Activated CD8-positive, alpha-beta T cell treated with anti-CD3 and anti-CD28 coated beads for 36 hours (primary cell): Measurements from ENCODE around the gene BTLA. TPM values are rescaled to one million over a fixed set of nuclear protein-coding genes. Genes with fewer than 3 reads are reported as not detected.
A peak's percentile ranks its signal among the peaks of the same experiment; 100 is the strongest.

Source experiments
- ATAC-seq: fragments of 200-7000 bp; cut with Tn5 transposase; one replicate; pipeline ENCODE4 v1.10.0; 2021; ENCODE audit warnings: mild to moderate bottlenecking, moderate library complexity
- CTCF ChIA-PET: fragments of 350-600 bp; sonication (Branson Sonifier 250); formaldehyde crosslinking; loops from one replicate; lab custom pipeline; 2021; ENCODE audit warnings: antibody characterized with exemption; lab: Charles Lee
- POLR2A ChIA-PET: fragments of 350-600 bp; sonication (Branson Sonifier 250); formaldehyde crosslinking; loops from one replicate; lab custom pipeline; 2021; ENCODE audit warnings: antibody characterized with exemption; lab: Charles Lee
- DNase-seq: peaks from one replicate; pipeline ENCODE4 v3.0.0-alpha.2; 2020
- H3K27ac Mint-ChIP-seq: one replicate; pipeline ENCODE4 v1.8.0; 2021; ENCODE audit warnings: mild to moderate bottlenecking, mixed read lengths
- H3K27me3 Mint-ChIP-seq: one replicate; pipeline ENCODE4 v1.8.0; 2021; ENCODE audit warnings: mixed read lengths
- H3K36me3 Mint-ChIP-seq: one replicate; pipeline ENCODE4 v1.8.0; 2021; ENCODE audit warnings: low read depth, mixed read lengths
- H3K4me1 Mint-ChIP-seq: one replicate; pipeline ENCODE4 v1.8.0; 2021; ENCODE audit warnings: low read depth, mixed read lengths
- H3K4me3 Mint-ChIP-seq: one replicate; pipeline ENCODE4 v1.8.0; 2021; ENCODE audit warnings: mild to moderate bottlenecking, moderate library complexity, mixed read lengths
- H3K9me3 Mint-ChIP-seq: one replicate; pipeline ENCODE4 v1.8.0; 2021; ENCODE audit warnings: mixed read lengths
- intact Hi-C: fragments of 100-400 bp; cut with micrococcal nuclease; formaldehyde crosslinking; loops from one replicate; pipeline ENCODE4 v1.10.0; 2022
- total RNA-seq, 2 experiments: library from RNA; stranded (reverse); gene quantifications; one replicate each; pipeline ENCODE4 v1.2.3, GENCODE V29; 2021
- TF ChIP-seq, protein P1 (sequence below): fragments of 200-600 bp; IDR thresholded peaks from one replicate; pipeline ENCODE4 v1.8.0; 2022; ENCODE audit warnings: antibody characterized with exemption, mild to moderate bottlenecking

BTLA gene
- total RNA-seq, 2 experiments from 2014 or later: 12.8 to 13.2 TPM

DNA sequence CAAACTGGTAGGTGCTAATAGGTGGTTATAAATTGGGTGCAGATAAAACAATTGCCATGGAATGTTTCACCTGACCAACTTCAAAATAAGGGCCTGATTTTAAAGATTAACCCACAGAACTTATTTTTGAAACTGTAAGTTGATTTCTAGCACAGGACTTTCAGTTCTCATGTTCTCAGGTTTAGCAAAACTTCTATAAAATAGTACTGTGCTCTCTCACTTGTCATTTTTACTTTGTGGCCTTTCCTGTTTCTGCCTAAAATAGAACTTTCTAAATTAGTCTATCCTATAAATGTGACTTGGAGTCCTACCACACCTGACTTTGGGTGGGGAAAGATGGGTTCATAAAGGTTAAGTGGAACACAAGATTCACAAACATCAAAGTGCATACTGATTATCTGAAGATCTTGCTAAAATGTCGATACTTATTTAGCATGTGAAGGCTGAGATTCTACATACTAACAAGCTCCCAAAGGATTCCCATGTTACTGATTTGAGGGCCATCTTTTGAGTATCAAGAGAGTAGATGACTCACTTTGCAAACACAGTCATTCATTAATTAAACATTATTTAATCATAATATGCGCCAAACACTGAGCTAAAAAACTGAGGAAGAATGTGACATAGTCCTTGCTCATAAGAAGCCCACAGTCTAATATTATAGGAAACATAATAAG, 38.6 kb downstream of the BTLA start:
- Mint-ChIP-seq H3K4me3 (peak overlapping the region; percentile 39), H3K27me3 (no peaks in the 10 kb centered on the region), H3K36me3 (peaks cover 37% of the 10 kb centered on the region), H3K4me1 (peaks cover 63% of the 10 kb centered on the region), H3K9me3 (peaks cover 5% of the 10 kb centered on the region), H3K27ac (peak overlapping the region; percentile 77)
- DNase-seq (no peak), ATAC-seq (peak; percentile 31)
- ChIA-PET POLR2A (interaction anchor here (0.6 kb wide), 1 partner anchor 10 kb away, joined by 3 read pairs; no protein-coding TSS in a partner anchor), CTCF (interaction anchor here (1.1 kb wide), 1 partner anchor 38 kb away, joined by 3 read pairs; the partner anchor contains the start of gene BTLA)
- intact Hi-C loops: no loop called here
- TF ChIP-seq, protein P1, sequence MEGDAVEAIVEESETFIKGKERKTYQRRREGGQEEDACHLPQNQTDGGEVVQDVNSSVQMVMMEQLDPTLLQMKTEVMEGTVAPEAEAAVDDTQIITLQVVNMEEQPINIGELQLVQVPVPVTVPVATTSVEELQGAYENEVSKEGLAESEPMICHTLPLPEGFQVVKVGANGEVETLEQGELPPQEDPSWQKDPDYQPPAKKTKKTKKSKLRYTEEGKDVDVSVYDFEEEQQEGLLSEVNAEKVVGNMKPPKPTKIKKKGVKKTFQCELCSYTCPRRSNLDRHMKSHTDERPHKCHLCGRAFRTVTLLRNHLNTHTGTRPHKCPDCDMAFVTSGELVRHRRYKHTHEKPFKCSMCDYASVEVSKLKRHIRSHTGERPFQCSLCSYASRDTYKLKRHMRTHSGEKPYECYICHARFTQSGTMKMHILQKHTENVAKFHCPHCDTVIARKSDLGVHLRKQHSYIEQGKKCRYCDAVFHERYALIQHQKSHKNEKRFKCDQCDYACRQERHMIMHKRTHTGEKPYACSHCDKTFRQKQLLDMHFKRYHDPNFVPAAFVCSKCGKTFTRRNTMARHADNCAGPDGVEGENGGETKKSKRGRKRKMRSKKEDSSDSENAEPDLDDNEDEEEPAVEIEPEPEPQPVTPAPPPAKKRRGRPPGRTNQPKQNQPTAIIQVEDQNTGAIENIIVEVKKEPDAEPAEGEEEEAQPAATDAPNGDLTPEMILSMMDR: no peak

DNA sequence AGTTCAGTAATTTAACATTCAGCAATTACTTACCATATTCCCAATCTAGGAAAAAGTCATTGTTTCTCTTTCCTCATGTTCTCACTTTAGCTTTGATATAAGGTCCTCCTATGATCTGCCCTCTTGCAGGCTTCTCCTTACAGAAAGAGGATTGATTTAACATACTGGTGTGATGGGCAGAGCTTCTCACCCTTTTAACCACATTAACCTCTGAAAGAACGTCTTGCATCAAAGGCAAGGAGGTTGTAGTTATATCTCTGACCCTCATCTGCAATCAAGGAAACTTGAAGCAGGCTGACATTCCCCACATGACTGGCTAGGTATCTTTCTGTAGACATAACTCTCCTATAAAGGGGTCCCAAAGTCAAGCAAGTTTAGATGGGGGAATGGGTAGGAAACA, 39.5 kb downstream of the BTLA start:
- DNase-seq: peak; percentile 29
- intact Hi-C loops: loop anchor here (5.0 kb wide), 1 partner anchor 127 kb away; the partner anchor contains the start of gene CD200
- H3K27me3 Mint-ChIP-seq: no peaks in the 10 kb centered on the region
- peaks cover 29% of the 10 kb centered on the region for H3K36me3 Mint-ChIP-seq
- CTCF ChIA-PET: interaction anchor here (1.4 to 1.8 kb wide), 2 partner anchors 22 to 38 kb away, joined by 3 to 6 read pairs; no protein-coding TSS in a partner anchor
- peaks cover 54% of the 10 kb centered on the region for H3K4me1 Mint-ChIP-seq
- H3K4me3 Mint-ChIP-seq: no peak overlapping the region
- ATAC-seq: peak; percentile 48
- peaks cover 5% of the 10 kb centered on the region for H3K9me3 Mint-ChIP-seq
- POLR2A ChIA-PET: no interaction called here
- TF ChIP-seq, protein P1: no peak
- H3K27ac Mint-ChIP-seq: peak overlapping the region; percentile 77

DNA sequence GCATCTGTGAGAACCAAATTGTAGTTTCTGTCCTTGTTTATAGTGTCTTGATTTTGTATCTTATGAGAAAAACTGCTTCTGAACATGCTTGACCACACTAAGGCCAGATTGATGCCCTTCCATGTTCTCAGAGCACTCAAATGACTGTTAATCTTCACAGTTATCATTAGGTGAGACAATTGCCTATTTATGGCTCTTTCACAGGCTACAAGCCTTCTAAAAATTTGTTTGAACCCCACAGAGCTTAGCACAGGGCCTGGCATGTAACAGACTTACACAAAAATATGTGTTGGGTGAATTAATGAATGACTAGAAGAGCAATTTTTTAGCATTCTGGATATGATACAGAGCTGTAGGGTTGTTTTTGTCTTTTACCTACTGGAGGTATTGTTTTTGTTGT, 43.1 kb downstream of the BTLA start:
- H3K27ac Mint-ChIP-seq: no peak overlapping the region
- ATAC-seq: no peak
- CTCF ChIA-PET: no interaction called here
- DNase-seq: no peak
- no peaks in the 10 kb centered on the region for H3K27me3 Mint-ChIP-seq
- intact Hi-C loops: loop anchor here (5.0 kb wide), 1 partner anchor 124 kb away; the partner anchor contains the start of gene CD200
- H3K4me1 Mint-ChIP-seq: peaks cover 21% of the 10 kb centered on the region
- POLR2A ChIA-PET: no interaction called here
- peaks cover 2% of the 10 kb centered on the region for H3K9me3 Mint-ChIP-seq
- H3K36me3 Mint-ChIP-seq: peaks cover 7% of the 10 kb centered on the region
- H3K4me3 Mint-ChIP-seq: no peak overlapping the region
- TF ChIP-seq, protein P1: no peak

DNA sequence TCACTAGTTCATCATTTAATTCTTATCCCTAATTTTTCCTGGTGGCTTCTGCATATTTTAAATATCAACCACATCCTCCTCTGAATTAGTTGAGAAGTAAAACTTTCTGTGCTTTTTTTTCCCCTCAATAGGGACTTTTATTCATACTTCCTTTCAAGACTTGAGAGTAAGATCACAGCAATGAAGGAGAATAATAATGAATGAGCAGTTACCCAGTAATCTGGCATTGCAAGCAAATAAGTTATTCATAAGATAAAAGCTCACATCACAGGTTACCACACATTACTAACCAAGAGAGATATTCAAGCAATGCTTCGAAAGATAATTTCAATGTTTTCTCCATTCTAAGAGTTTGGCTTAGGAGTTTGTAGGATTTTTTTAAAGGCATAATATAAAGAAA, 50.3 kb downstream of the BTLA start:
- Mint-ChIP-seq H3K4me1 (peaks cover 16% of the 10 kb centered on the region), H3K27me3 (no peaks in the 10 kb centered on the region), H3K27ac (no peak overlapping the region), H3K4me3 (no peak overlapping the region), H3K9me3 (peaks cover 1% of the 10 kb centered on the region), H3K36me3 (peaks cover 1% of the 10 kb centered on the region)
- ATAC-seq: no peak
- ChIA-PET POLR2A (no interaction called here), CTCF (interaction anchor here (0.9 to 1.7 kb wide), 2 partner anchors 10 to 12 kb away, joined by 3 to 5 read pairs; no protein-coding TSS in a partner anchor)
- TF ChIP-seq, protein P1: no peak
- intact Hi-C loops: no loop called here
- no peak for DNase-seq

DNA sequence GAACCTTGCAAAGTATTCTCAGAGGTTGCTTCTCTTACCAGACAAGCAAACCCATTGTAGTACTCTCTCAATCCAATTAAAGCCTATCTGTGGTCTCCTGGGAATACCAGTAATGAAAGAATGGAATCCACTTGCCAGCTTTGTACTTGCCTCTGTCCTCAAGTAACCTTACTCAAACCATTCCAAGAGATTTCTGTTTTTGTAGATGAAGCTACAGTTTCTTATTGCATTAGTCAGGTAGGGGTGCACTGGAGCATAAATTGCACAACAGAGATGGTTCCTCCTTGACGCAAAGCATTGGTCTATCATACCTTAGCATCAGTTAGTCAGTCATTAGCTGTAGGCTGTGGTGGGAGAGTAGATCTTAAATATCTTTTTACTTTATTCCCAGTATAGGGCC, 52.9 kb downstream of the BTLA start:
- peaks cover 1% of the 10 kb centered on the region for H3K36me3 Mint-ChIP-seq
- POLR2A ChIA-PET: no interaction called here
- no peak overlapping the region for H3K27ac Mint-ChIP-seq
- no peak for DNase-seq
- no peak for ATAC-seq
- no peak overlapping the region for H3K4me3 Mint-ChIP-seq
- H3K27me3 Mint-ChIP-seq: no peaks in the 10 kb centered on the region
- peaks cover 16% of the 10 kb centered on the region for H3K4me1 Mint-ChIP-seq
- intact Hi-C loops: no loop called here
- peaks cover 3% of the 10 kb centered on the region for H3K9me3 Mint-ChIP-seq
- CTCF ChIA-PET: interaction anchor here (1.3 kb wide), 1 partner anchor 9 kb away, joined by 6 read pairs; no protein-coding TSS in a partner anchor
- TF ChIP-seq, protein P1: no peak
